ENCODE data around the gene WDR53.
"Not testable (repeated sequence)": the region's sequence is repeated elsewhere in the genome, so short reads cannot be mapped to it uniquely, and the experiment has no call there.

WDR53 gene

DNA sequence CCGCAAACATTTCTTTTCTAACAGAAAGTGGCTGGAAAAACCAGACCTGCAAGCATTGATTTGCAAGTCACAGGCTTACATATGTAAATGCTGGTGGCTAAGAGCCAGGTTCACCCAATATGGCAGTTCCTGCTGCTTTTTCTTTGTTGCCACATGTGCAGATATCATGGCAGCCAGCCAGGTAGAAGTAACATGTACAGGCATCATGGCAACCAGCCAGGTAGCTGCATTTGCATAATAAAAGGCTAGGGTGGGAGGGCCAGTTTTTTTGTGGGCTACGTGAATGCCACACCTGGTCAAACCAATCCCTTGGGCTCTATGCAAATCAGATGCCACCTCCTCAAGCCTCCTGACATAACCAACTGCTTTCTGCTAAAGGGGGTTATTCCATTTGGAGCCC, 50.4 kb downstream of the WDR53 start:
- no peak for DNase-seq (ENCODE audit: low read depth in 2 of 2)

DNA sequence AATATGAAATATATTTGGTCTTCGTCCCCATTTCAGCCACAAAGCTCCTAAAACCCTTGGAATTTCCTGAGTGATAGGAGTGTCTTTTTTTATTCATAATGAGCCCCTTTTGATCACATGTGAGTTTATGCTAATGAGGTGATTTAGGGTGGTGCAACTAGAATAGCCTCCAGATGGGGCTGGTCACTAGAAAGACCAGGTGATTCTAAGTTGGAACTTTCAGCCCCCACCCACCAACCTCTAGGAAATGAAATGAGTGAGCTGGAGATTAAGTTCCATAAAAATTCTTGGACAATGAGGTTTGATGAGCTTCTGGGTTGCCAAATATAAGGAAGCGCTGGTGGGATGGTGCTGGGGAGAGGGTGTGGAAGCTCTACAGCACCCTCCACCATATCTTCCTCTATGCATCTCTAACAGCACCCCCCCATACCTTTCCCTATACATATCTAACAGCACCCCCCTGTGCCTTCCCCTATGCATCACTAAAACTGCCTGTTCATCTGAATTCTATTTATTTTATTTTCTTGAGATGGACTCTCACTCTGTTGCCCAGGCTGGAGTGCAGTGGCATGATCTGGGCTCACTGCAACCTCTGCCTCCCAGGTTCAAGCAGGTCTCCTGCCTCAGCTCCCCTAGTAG, 51.1 kb downstream of the WDR53 start:
- DNase-seq (ENCODE audit: low read depth in 2 of 2), result no peak

DNA sequence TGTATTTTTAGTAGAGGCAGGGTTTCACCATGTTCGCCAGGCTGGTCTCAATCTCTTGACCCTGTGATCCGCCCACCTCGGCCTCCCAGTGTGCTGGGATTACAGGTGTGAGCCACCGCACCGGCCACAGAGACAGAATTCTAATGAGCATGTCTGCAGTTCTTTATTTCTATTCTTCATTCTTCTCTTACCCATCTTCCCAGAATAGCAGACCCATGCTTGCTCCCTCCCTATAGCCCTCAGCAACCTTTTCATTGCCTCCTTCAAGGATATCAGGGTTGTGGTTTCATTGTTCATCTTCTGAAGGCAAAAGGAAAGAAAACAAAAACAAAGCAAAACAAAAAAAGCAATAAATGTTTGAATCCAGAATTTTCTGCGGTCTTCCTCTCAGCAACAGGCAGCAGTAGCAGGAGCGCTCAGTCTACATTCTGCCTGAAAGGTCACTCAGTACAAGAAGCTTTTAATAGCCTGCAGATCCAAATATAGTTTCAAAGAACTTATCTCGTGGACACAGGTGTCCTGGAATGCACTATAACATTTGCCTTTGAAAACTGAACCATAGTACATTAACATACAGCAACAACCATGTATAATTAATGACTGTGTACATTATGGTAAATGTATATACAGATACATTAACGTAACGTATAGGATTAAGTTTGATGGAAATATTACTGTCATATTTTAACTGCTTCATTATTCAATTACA, 53.3 kb downstream of the WDR53 start, which contains the start of gene SMCO1:
Gene SMCO1 (minus strand): TSS at position 434 of the 709 bp plus-strand sequence. CDS start 137 bp downstream, at position 297.
- no peak for DNase-seq (ENCODE audit: low read depth in 2 of 2)

DNA sequence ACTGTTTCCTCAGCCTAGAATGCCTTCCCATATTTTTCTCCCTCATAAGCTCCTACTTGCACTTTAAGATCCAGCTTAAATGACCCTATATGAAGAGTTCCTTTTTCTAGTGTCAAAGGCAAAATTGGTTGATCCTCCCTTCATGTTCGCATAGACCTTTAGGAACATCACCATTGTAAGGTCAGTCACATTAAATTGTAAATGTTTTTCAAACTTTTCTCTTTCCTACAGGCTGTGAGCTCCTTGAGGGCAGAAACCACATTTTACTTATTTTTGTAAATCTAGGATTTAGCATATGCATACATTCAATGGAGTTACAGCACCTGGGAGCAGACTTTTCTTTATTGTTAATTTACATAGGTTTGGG, 54.0 kb downstream of the WDR53 start:
- DNase-seq (ENCODE audit: low read depth in 2 of 2), result no peak

DNA sequence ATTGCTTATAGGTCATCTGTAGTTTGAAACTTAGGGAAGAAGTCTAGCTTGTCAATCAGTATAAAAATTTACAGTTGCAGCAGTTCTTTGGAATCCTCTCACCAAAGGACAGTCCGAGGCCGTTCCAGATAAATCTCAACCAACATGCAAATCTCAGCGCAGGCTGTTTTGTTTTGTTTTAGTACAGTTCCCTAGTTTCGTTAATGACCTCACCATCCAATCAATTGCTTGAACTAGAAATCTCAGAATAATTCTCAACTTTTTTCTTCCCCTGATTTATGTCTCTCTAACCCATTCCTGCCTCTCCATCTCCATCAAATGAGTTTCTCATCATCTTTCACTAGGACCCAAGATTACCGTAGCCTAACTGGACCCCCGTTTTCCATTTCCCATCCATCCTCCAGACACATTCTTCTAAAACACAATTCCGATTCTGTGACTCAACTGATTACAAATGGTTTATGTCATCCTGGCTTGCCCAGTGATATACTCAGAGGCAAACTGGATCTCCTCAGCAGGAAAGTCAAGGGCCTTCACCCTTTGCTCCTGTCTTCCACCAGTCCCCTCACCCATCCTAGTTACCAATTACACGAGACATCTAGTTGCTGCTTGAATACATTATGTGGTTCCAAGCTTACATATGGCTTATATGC, 54.5 kb downstream of the WDR53 start:
- DNase-seq (ENCODE audit: low read depth in 2 of 2), result no peak

DNA sequence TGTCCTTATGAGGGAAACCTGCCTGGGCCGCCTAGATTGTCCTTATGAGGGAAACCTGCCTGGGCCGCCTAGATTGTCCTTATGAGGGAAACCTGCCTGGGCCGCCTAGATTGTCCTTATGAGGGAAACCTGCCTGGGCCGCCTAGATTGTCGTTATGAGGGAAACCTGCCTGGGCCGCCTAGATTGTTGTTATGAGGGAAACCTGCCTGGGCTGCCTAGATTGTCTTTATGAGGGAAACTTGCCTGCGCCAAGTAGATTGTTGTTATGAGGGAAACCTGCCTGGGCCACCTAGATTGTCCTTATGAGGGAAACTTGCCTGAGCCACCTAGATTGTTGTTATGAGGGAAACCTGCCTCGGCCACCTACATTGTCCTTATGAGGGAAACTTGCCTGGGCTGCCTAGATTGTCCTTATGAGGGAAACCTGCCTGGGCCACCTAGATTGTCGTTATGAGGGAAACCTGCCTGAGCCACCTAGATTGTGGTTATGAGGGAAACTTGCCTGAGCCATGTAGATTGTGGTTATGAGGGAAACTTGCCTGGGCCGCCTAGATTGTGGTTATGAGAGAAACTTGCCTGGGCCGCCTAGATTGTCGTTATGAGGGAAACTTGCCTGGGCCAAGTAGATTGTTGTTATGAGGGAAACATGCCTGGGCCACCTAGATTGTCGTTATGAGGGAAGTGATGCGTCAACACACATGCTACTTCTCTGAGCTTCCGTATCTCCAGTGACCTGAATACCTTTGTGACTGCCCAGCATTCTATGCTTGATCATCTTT, 56.5 kb downstream of the WDR53 start:
- DNase-seq (ENCODE audit: low read depth in 2 of 2), result not testable (repeated sequence)

DNA sequence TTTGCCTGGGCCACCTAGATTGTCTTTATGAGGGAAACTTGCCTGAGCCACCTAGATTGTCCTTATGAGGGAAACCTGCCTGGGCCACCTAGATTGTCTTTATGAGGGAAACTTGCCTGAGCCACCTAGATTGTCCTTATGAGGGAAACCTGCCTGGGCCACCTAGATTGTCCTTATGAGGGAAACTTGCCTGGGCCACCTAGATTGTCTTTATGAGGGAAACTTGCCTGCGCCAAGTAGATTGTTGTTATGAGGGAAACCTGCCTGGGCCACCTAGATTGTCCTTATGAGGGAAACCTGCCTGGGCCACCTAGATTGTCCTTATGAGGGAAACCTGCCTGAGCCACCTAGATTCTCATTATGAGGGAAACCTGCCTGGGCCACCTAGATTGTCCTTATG, 57.2 kb downstream of the WDR53 start:
- DNase-seq (ENCODE audit: low read depth in 2 of 2), result not testable (repeated sequence)

DNA sequence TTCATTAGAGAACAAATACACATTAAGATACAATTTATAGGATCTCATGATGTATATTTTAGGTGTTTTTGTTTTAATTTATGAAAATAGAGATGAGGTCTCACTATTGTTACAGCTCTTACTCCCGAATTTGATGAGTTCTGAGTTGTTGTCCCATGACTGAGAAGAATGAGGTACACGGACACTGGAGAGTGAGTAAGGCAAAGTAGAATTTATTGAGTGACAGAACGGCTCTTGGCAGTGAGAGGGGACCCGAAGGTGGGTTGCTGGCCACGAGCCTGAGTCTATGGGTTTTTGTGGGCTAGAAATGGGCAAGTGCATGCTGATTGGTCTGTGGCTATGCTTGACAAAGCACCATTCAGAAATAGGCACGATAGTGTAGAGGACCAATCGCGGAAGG, 61.7 kb downstream of the WDR53 start:
- DNase-seq (ENCODE audit: low read depth in 2 of 2), result no peak

DNA sequence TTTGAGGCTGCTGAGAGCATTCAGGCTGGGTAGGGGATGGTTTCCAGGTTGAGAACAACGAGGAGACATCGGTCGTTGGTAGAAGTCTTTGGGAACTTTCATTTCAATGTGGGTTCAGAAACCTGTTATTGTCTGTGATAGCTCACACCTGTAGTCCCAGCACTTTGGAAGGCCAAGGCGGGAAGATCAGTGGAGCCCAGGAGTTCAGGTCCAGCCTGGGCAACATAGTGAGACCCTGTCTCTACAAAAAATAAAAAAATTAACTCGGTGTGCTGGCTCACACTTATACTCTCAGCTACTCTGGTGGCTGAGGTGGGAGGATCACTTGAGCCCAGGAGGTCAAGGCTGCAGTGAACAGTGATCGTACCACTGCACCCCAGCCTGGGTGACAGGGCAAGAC, 63.8 kb downstream of the WDR53 start:
- DNase-seq (ENCODE audit: low read depth in 2 of 2), result no peak
